PFSK-1 (cell line): ENCODE results near the gene TXNDC8.

ENCODE experiments used
- FOXP2 ChIP-seq: optimal IDR thresholded peaks from 2 replicates; pipeline ENCODE3; 2011; ENCODE audit warnings: borderline replicate concordance, control low read depth, inconsistent platforms; ENCODE audit not compliant: insufficient read depth; ENCODE audit errors: extremely low read length, extremely low read depth
- POLR2AphosphoS5 ChIP-seq: IDR thresholded peaks from 2 replicates; pipeline ENCODE4 v1.6.1; 2012; ENCODE audit warnings: low read depth, mild to moderate bottlenecking, control low read depth, low read length, moderate library complexity
- TAF1 ChIP-seq: IDR thresholded peaks from 2 replicates; pipeline ENCODE4 v1.6.1; 2012; ENCODE audit warnings: low read length, control low read depth, borderline replicate concordance; ENCODE audit not compliant: insufficient read depth

GRCh38 chr9:110291921-110292557 lies 45.6 kb downstream of the TXNDC8 start:
- TF ChIP-seq FOXP2 (no peak), POLR2AphosphoS5 (no peak), TAF1 (no peak)
